ENCODE data around the gene SCFD2.
"Not testable (repeated sequence)": the region's sequence is repeated elsewhere in the genome, so short reads cannot be mapped to it uniquely, and the experiment has no call there.

SCFD2 gene

GRCh38 chr4:53185869-53186585 lies 179.8 kb downstream of the SCFD2 start:
- no peak for DNase-seq

DNA sequence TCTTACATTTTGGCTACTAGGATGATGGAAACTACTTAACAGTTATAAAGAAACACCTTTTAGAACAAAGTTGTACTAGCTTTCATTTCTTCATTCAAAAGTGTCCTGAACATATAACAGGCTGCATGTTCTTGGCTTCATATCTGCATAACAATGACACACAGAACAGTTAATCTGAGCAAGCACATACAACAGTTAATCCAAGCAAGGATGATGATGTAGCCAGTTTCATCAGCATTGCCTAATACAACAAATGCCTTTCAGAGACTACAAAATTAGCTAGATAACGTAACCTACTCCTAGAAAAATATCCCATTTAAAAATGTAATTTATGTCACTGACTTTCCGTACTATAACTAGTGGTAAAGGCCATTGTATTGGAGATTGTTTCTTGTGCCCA lies 182.1 kb downstream of the SCFD2 start:
- DNase-seq, result no peak

- DNase-seq, result not testable (repeated sequence)
These were observed 188.1 kb downstream of the SCFD2 start for GRCh38 chr4:53177751-53178150.

- no peak for DNase-seq
These were observed 190.2 kb downstream of the SCFD2 start for GRCh38 chr4:53175640-53176039.

GRCh38 chr4:53174823-53175222 lies 191.0 kb downstream of the SCFD2 start:
- no peak for DNase-seq

DNA sequence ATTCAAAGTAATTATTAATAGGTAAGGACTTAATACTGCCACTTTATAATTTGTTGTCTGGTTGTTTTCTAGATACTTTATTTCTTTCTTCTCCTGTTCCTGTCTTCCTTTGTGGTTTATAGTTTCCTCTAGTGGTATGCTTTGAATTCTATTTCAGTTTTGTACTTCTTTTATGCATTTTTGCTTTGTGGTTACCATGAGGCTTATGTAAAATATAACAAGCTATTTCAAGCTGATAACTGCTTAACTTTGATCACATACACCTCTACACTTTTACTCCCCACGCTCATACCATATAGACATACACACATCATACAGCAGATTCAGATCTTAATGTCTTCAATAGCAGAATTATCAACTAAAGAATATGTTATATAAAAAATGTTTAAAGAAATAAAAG lies 192.3 kb downstream of the SCFD2 start:
- DNase-seq, result no peak

DNA sequence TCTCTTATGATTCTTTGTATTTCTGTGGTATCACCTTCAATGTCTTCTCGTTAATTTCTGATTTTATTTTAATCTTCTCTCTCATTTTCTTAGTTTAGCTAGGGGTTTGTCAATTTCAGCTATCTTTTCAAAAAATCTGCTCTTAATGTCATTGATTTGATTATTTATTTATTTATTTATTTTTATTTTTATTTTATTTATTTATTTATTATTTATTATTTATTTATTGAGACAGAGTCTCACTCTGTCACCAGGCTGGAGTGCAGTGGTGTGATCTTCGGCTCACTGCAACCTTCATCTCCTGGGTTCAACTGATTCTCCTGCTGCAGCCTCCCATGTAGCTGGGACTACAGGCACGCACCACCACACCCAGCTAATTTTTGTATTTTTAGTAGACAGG lies 194.1 kb downstream of the SCFD2 start:
- DNase-seq, result no peak

GRCh38 chr4:53169695-53170617 lies 195.9 kb downstream of the SCFD2 start:
- DNase-seq, result no peak

GRCh38 chr4:53168228-53168627 lies 197.6 kb downstream of the SCFD2 start:
- DNase-seq, result no peak

DNA sequence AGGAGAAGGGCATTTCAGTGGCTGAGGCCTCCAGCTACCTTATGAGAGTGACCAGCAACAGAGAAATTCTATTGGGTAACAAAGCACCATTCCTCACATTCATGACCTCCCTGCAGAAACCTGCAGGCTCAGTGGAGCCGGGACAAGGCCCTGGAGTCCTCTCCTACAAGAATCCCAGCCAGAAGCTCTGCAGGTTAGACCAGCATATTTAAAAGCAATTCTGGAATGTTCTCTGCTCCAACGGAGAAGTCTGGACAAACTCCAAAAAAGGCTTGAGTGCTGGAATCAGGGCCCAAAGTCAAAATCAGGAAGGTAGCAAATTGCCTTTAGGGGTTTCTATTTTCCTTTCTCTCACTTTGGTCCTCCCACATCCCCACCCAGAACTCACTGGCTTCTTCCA lies 202.9 kb downstream of the SCFD2 start:
- no peak for DNase-seq

GRCh38 chr4:53161787-53162433 lies 204.0 kb downstream of the SCFD2 start:
- DNase-seq, result no peak

- no peak for DNase-seq
These were observed 204.6 kb downstream of the SCFD2 start for GRCh38 chr4:53161051-53161786.

DNA sequence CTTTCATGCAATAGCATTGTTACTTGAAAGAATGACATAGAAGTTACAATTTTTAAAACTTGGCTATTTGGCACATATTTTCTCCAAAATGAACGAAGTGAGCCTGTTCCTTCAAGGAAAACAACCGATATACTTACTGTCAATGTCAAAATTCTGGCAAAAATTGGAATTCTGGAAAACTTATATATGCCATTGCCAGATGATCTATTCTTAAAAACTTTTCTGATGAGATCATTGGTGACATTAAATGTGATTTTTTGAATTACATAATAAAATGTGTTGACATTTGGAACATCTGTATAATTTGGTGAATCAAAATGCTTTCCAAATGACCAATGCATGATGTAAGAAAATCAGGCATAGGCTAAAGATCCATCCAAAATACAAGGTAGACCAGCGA lies 209.0 kb downstream of the SCFD2 start:
- DNase-seq, result no peak

DNA sequence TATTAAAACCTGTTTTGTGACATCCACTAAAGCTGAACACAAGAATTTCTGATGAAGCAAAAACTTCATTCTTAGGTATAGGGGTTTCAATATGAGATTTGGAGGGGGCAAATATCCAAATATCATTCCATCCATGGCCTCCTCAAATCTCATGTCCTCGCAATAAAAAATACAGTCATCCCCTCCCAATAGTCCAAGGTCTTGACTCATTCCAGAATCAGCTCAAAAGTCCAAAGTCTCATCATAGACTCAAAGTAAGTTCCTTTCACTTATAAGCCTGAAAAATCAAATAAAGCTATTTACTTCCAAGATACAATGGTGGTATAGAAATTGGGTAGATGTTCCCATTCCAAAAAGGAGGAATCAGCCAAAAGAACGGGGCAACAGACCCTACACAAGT lies 213.4 kb downstream of the SCFD2 start:
- DNase-seq, result no peak

DNA sequence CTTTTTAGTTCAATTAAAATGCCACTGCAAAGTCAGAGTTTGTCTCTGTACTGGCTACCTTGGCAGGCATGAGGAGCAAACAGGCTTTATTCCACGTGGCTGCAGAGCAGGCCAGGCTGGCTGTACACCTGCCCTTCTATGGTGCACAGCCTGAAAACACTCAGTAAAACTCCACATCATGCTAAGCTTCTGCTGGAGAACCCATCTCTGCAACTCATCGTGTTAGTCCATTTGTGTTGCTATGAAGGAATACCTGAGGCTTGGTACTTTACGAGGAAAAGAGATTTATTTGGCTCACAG lies 214.4 kb downstream of the SCFD2 start:
- no peak for DNase-seq

DNA sequence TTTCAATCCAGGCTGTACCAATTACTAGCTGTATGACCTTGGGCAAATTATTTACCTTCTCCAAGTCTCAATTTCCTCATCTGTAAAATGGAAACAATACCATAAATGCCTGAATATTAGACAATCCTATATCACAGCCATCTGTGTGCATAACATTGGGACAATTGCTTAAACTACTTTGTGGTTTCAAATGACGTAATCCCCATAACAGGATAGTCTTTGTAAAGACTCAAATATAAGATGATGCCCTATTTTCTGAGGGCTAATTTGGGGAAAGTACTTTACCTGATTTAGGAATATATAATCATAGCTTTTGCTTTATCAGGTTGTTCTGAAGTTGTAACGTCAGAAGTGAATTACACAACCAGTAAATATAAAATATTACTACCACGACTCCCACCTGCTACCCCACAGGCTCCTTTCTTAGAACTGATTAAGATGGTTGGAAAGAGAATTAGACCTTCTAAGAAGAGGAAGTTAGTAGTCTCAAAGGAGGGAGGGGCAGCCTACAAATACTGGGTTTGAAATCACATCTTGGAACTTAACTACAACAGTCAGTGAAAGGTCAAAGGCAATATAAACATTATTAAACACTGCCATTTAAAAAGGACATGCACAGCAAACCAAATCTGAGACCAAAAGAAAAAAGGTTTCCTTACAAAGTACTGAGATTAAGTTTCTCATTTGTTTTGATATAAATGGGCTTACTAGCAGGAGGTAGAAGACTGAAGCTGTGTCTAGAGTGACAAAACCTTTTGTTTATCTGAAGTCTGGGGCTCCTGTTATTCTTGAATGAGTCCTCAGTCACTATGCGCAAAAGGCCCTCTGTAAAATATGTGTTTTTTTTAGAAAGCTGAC lies 215.0 kb downstream of the SCFD2 start:
- DNase-seq, result no peak

GRCh38 chr4:53147711-53148110 lies 218.2 kb downstream of the SCFD2 start:
- no peak for DNase-seq

DNA sequence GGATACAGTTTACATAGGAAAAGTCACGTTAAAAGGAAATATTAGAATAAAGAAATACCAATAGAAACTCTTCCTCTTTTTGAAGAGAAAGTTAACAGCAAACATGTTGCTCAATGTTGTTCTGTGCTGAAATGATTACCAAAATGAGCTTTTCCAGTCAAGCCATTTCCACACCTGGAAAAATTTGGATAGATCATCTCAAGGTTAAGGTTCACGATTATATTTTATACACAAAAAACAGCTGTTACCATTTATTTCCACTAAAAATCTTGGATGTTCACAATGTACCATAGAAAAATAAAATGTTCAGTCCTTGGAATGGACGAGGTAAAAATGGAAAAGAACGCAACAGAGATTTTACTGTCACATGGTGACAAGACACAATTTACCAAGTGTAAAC lies 218.7 kb downstream of the SCFD2 start:
- no peak for DNase-seq

GRCh38 chr4:53141308-53141707 lies 224.6 kb downstream of the SCFD2 start:
- no peak for DNase-seq

- DNase-seq, result not testable (repeated sequence)
These were observed 226.6 kb downstream of the SCFD2 start for GRCh38 chr4:53139256-53139655.

GRCh38 chr4:53137468-53137867 lies 228.4 kb downstream of the SCFD2 start:
- DNase-seq, result no peak

GRCh38 chr4:53136954-53137353 lies 228.9 kb downstream of the SCFD2 start:
- no peak for DNase-seq

Data from CD4-positive, alpha-beta T cell treated with Interferon gamma for 1 hour (primary cell).